LHCN-M2 (cell line): ENCODE measurements around the gene IGF2BP2. TPM values are rescaled to one million over a fixed set of nuclear protein-coding genes. Genes with fewer than 3 reads are reported as not detected.

ENCODE experiments used
- DNase-seq: peaks from one replicate; pipeline ENCODE4 v3.0.0-alpha.2; 2012; ENCODE audit warnings: low read depth
- total RNA-seq: library from RNA; depleted of rRNA; stranded (reverse); fragments of >200 nt; gene quantifications from 2 replicates; pipeline ENCODE4 v1.2.3, GENCODE V29; 2014

The IGF2BP2 gene
- total RNA-seq, 1 experiment from 2014 or later: 104 TPM

DNA sequence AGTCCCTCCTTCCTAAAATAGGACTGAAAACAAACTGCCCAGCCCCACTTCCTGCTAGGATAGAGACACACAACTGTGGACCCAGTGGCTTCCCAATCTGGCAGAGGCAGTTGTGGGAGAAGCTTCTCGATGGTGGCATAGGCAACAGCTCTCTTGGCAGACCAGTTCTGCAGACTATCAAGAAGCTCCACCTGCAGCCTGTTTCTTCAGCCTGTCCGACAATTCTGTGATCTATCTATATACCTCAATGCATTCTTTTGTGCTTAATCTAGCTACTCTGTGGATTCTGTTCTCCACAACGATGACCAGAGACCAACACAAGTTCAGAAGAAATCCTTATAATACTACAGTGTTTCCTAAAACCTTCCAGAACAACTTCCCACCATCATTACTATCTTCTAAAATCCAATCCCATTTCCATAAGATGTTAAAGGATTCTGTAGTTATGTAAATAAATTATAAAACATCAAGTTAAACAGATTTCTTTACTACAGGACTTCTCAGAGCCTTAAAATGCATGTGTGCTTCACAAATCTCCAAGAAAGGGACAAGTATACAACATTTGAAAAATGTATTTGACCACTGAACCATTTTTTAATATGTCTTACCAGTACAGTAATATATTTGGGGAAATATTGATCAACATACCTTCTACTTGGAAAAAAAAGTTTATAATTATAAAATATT, 57.7 kb downstream of the IGF2BP2 start:
- no peak for DNase-seq

GRCh38 chr3:185766329-185767001, 58.4 kb downstream of the IGF2BP2 start:
- DNase-seq: no peak

- no peak for DNase-seq
Measured at GRCh38 chr3:185764980-185765370, 59.9 kb downstream of the IGF2BP2 start.

GRCh38 chr3:185764163-185764979, 60.5 kb downstream of the IGF2BP2 start:
- peak; percentile 37 for DNase-seq

DNA sequence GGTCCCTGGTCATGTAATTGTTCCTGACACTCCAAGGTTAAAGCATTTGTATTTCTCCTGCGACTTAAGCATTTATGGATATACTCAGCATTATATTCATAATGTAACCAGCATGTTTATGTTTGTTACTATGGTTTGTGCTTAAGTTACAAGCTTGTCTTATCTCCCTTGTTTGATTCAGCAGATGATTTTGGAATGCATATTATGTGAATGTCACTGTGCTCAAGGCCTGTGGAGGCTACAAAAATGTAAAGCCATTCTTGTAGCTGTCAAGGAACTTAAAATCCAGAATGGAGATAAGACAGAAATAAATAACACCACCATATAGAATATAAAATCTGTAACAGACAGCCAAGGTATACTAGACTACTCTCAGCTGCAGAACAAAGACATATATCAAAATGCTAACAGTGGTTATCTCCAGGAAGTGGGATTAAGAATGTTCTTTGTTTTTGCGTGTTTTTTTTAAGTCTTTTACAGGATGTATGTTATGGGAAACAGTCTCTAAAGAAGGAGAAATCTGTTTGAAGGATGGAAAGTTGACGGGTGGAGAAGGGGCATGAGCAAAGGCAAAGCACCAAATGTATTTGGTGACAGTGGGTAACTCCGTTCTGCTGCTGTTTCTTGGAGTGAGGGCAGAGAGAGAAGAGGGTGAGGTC, 61.4 kb downstream of the IGF2BP2 start:
- DNase-seq: no peak

DNA sequence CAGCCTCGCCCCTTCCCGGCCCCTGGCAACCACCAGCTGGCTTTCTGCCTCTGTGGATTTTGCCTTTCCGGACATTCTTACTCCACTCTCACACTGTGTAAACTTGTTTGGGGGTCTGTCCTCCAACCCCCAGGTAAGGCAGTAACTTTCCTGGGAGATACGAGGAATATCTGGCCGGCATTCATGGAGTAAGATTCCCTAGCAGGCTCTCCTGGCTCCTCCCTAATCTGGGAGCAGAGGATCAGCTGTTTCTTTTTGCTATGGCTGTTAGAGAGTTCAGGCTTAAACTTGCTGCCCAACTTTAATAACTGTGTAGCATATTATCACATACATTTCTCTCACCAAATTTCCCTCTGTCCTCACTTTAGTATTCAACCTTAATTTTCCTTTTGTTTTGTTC, 64.3 kb downstream of the IGF2BP2 start:
- peak; percentile 40 for DNase-seq

- no peak for DNase-seq
Measured at GRCh38 chr3:185760088-185760487, 64.8 kb downstream of the IGF2BP2 start.

DNA sequence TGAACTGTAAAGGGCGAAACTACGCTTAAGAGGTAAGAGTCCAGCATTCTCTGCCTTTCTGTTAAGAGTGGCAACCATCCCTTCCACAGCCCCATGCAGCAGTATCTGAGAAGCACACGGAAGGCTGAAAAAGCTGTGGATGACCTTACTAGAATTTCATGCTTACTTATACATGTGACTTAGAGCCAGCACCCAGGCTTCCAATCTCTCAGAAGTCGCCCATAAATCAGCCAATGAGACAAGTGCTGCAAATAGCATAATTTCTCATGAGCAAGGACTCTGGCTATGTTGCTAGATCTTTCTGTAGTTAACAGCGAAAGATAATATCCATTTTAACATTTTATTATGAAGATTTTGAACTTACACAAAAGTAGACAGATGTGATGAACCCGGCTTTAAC, 65.3 kb downstream of the IGF2BP2 start:
- DNase-seq: no peak

DNA sequence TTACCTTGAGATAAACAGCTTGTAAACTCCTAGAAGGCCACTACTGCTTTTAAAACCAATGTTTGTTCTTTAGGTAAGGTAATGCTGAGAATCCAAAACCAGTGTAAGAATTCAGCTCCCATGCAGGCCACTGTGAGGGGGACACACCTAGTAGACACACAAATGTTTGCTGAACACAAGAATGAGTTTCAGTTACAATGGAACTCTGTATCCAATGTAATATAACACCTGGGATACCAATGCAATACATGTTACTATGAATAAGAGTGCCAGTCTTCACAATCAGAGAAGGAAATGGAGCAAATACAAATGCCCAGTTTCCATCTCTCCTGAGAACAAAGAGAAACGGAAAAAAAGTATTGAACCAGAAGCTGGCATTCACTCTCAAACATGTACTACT, 65.9 kb downstream of the IGF2BP2 start:
- peak; percentile 15 for DNase-seq

GRCh38 chr3:185757176-185757575, 67.7 kb downstream of the IGF2BP2 start:
- DNase-seq: peak; percentile 37

- DNase-seq: no peak
Measured at GRCh38 chr3:185756477-185756876, 68.4 kb downstream of the IGF2BP2 start.

DNA sequence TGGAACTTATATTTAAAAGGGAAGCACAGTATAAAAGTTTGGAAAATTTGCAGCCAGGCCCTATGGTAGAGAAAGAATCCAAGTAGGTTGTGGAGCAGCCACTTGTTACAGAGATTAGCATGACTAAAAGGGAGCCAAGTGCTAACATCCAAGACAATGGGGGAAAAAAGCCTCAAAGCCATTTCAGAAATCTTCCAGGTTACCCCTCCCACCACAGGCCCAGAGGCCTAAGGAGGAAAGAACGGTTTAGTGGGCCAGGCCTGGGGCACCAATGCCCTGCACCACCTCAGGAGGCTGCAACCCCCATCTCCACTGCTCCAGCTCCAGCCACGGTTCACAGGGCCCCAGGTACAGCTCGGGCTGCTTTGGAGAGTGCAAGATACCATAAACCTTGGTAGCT, 69.9 kb downstream of the IGF2BP2 start:
- no peak for DNase-seq

GRCh38 chr3:185753354-185753753, 71.5 kb downstream of the IGF2BP2 start:
- no peak for DNase-seq

- no peak for DNase-seq
Measured at GRCh38 chr3:185750702-185751101, 74.1 kb downstream of the IGF2BP2 start.

DNA sequence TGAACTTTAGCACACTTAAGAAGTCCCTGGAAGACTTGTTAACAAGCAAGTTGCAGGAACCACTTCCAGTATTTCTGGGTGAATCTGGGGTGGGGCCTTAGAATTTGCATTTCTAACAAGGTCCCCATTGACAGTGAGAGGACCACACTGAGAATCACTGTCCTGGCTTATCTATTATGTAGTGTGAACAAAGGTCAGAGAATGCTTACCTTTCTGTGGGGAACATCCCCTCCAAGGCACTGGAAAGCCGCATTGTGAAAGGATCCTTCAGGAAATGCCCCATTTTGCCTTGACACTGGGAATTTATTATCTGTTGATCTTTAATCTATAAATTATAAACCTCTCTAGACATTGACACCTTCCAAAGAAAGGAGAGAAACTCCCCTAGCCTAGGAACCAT, 74.8 kb downstream of the IGF2BP2 start:
- DNase-seq: no peak

DNA sequence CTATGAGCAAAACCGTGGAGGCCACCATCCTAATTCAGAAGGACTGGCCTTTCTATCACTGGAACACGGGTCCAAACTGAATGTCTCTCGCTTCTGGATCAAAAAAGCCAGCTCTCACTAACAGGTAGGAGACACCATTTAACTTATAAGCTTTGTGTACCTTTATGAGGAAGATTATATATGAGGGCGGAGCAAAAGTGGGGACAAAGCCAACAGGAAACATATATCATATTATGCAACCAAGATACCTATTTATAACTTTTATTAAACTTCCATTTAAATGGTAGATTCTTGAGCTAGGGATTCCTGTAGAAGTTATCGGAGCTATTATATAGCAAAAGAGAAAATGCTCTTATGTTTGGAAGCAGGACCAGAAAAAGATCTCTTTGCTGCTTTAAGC, 78.4 kb downstream of the IGF2BP2 start:
- no peak for DNase-seq

- peak; percentile 85 for DNase-seq
Measured at GRCh38 chr3:185744997-185745843, 79.6 kb downstream of the IGF2BP2 start.

DNA sequence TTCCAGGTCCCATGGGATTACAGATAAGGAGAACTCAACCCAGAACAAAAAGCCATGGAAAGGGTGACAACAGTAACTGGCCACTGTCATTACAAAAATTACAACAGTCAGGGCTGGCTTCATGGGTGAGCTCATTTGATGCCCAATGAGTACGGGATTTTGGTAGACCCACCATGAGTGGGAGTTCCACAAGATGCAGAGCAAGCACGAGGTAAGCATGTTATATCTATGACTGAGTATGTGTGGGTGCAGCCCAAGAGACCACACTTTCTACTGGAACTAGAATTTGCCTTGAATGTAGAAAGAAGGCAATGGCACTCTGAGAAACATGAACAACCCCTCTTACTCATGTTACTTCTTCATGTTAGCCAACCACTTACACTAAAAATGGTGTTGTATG, 83.3 kb downstream of the IGF2BP2 start:
- DNase-seq: no peak

- DNase-seq: no peak
Measured at GRCh38 chr3:185740133-185740532, 84.7 kb downstream of the IGF2BP2 start.

DNA sequence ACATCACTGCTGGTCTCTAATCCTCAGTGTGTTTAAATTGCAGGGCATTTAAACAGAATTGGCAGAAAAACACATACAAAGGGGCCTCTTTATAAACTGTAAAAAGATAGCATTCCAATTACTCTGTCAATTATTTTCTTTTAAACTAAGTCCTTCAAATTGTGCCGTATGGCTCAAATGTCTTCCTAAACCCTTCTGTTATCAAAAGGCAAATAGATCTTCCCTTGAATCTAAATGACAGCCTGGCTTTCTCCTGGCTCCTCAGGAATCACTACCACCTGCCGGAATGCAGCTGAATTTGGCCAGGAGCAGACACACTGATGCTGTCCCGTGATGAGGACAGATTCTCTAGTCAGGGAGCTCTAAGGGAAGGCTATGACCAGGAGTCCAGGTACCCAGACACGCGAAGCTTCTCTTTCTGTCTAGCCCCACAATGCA, 85.6 kb downstream of the IGF2BP2 start:
- DNase-seq: no peak
